GM18951 (cell line): ENCODE data around the gene DUSP22.

Source experiments
- POLR2A ChIP-seq: IDR thresholded peaks from 4 replicates; pipeline ENCODE4 v1.6.1; 2011; ENCODE audit warnings: mild to moderate bottlenecking; ENCODE audit not compliant: insufficient read length, insufficient read depth; ENCODE audit errors: extremely low read depth
- in situ Hi-C: fragments of 300-500 bp; cut with MboI; formaldehyde crosslinking; loops from one replicate; pipeline ENCODE4 v1.12.0; 2022; ENCODE audit warnings: low sequenced_read_pairs, mixed read lengths, inconsistent platforms; ENCODE audit not compliant: unreplicated experiment

DUSP22 gene

DNA sequence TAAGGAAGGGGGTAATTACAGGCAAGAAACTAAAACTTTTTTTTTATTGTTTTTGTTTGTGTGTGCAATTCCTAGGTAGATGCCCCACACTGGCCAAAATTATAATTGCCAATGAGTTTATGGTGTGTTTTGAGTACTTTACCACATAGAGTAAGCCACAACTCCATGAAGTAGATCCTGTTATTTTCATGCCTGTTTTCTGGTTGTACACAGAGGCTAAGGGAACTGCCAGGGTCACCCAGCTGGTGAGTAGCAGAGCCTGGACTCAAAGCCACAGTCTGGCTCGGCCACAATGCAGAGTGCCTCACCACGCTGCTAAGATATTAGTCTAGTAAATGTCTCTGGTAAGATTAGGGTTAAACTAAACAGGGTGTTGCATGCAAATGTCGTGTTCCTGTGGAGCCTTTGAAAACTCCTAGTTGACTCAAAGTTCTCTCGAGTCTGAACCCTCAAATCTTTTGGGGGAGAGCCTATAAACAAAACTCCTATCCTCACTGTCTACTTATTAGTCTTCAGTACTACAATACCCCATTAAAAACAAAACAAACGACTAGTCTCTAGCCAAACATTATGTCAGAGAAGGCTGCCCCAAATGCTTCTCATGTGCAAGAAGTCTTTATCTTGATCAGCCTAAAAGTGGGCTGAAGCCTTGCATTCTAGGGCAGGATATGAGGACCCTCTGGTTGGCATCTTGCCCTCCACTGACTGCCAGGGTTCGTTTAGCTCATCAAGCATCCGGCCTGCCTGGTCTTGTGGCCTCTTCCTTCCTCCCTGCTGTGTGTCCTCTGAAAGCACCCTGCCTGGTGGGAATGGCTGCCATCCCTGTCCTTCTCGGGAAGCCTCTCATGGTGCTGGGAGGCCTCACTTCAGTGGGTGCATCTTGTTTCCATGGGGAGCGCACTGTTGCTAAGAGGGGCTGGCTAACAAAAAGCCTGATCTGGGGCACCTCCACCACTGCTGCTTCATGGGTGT, 4.2 kb downstream of the DUSP22 start:
- in situ Hi-C loops = no loop called here

DNA sequence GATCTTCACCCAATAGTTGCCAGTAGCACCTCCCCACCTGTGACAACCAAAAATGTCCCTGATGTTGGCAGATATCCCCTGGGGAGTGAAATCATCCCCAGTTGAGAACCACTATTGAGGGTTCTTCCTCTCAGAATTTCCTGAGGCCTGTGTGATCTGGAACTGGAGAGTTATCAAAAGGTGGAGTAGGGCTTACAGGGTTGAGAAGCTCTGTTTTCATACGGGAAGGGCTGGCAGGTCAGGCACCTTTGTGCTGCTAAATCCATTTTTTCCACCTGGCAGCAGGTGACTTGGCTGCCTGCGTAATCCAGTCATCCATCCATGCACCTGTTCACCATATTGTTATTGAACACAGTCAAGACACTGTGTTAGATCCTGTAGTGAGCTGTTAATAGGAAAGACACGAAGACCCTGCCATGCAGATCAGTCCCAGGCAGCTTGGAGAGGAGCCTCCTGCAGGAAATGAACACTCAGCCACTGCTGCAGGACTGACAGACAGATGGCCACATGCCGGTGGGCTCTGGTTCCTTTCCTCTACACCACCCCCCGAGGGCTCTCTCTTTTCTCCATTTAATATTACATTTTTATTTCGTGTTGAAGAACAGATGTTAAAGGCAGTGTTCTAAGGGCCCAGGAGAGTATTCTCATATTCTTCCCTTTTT, 5.4 kb downstream of the DUSP22 start:
- TF ChIP-seq POLR2A = peak; percentile 17
- in situ Hi-C loops = no loop called here

More for the DNA sequence above, 4.2 kb downstream of the DUSP22 start:
- TF ChIP-seq POLR2A = peak; percentile 61

- in situ Hi-C loops = no loop called here
- no peak for TF ChIP-seq POLR2A
Observed at GRCh38 chr6:298233-299103, 6.2 kb downstream of the DUSP22 start.

DNA sequence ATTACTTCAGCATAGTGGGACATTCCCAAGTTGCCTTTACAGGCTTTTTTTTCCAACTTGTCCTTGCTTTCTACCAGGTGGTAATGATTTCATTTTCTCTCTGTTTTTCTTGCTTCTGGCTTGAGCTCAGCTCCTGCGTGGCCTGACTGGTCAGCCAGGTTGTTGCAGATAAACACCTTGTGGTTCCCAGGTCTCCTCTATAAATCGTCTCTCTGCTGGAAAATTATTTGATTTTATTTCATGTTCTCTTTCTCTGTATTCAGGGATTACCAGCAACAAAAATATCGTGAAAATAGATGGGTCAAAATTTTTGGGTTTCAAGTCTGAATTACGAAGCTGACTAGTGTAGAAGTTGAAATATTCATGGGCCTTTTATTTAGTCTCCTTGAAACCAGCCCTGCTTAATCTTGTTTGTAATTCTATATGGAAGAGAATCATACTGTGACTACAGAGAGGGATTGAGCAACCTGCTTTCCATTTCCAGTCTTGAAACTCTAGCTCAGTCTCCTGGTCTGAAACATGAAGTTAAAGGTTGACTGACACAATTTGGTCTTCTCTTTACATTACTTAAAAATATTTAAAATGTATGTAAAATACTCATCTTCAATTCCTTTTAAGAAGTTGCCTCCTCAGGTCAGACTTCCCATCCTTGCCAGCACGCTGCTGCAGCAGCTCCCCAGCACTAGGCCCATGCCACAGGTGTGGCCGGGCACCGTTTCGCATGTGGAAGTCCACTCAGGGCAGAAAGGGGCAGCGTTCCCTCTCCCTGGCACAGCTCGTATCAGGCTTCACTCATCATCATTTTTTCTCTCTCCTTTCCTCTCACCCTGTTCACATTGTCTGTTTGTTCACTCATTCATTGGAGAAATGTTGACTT, 7.1 kb downstream of the DUSP22 start:
- in situ Hi-C loops = no loop called here
- peak; percentile 20 for TF ChIP-seq POLR2A

DNA sequence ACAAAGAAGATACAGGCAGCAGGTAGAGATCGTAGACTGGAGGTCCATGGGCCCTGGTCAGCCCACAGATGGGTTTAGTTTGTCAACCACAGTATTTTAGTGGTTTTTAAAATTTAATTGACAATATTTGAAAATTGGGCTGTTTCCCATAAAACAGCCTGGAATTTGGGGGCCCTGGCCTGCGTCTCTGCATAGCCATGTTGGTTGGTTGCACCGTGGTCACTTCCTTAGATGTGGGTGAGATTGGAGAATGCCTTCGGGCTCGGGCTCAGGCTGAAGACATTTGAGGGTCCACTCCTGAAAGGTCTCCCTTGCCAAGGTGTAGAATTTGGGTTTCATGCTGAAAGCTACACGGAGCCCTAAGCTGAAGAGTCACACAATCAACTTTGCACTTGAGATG, 7.7 kb downstream of the DUSP22 start:
- TF ChIP-seq POLR2A = no peak
- in situ Hi-C loops = no loop called here

DNA sequence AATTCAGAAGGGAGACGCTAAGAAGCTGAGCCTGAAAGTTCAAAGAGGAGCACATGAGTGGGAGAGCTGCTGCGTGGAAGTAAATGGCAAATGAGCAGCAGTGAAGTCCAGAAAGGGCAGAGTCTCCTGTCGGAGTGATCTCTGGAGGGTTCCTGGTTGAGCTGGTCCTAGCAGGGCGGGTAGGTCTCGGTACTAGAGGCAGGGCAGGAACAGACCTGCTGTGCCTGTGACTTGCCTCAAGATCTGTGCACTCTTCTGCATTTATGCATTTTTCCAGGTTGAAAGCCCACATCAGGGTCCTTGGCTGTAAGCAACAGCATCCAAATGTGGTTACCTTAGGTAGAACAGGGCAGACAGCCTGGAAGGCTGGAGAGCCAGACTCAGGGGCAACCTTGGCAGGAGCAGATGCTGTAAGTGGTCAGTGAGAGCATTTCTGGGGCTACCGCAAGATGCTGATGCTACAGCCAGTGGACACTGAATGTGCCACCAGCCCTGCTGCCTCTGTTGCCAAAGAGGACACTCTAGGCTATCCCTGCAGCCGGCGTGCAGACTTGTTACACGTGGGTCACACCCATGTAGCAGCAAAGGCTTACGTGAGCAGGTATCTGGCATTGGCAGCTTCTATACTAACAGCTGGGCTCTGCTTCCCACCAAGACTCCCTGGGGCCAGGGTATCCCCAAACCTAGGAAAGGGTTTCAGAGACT, 8.4 kb downstream of the DUSP22 start:
- no peak for TF ChIP-seq POLR2A

DNA sequence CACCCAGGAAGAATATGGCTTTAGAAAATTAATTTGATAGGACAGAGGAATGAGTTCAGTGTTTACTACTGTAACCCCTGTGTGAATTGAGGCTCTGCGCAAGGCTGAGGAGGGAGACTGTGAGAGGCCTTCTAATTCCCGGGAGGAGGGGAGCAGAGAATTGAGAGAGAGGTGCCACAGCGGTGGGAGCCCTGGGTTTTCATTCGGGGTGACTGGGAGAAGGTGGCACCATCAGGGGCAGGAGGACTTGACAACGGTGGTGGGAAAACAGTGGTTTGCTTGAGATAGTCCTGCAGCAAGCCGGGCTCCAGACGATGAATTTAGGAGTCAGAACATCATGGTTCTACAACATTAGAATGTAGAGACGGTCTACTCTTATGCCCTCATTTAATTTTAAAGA, 9.2 kb downstream of the DUSP22 start:
- no peak for TF ChIP-seq POLR2A
- in situ Hi-C loops = no loop called here

More for the DNA sequence above, 8.4 kb downstream of the DUSP22 start:
- in situ Hi-C loops = no loop called here

GRCh38 chr6:301929-302705, 9.8 kb downstream of the DUSP22 start:
- no peak for TF ChIP-seq POLR2A
- in situ Hi-C loops = no loop called here

GRCh38 chr6:302760-303159, 10.5 kb downstream of the DUSP22 start:
- no peak for TF ChIP-seq POLR2A
- in situ Hi-C loops = no loop called here

GRCh38 chr6:303263-303662, 11.0 kb downstream of the DUSP22 start:
- in situ Hi-C loops = no loop called here
- no peak for TF ChIP-seq POLR2A
